SK-N-MC (cell line): Measurements from ENCODE around the gene BPIFB2.

Source experiments
- DNase-seq: peaks from one replicate; pipeline ENCODE4 v3.0.0-alpha.2; 2011; ENCODE audit warnings: low read depth, low spot score
- H3K27ac ChIP-seq: fragments of 200-600 bp; sonication (generic); 2 replicates; pipeline ENCODE4 v1.5.1; 2016; ENCODE audit warnings: mixed run types
- H3K36me3 ChIP-seq: fragments of 200-600 bp; sonication (generic); 2 replicates; pipeline ENCODE4 v1.6.1; 2017; ENCODE audit warnings: antibody characterized with exemption, low read length, mixed read lengths; ENCODE audit not compliant: insufficient read depth
- H3K4me3 ChIP-seq: fragments of 200-600 bp; sonication (generic); 2 replicates; pipeline ENCODE4 v1.5.1; 2016
- H3K9ac ChIP-seq: fragments of 200-600 bp; sonication (generic); 2 replicates; pipeline ENCODE4 v1.8.0; 2017; ENCODE audit warnings: mixed run types, mixed read lengths; ENCODE audit not compliant: insufficient read length
- H3K9me3 ChIP-seq: fragments of 200-600 bp; sonication (generic); 2 replicates; pipeline ENCODE4 v1.6.1; 2017; ENCODE audit warnings: low read depth, mild to moderate bottlenecking, antibody characterized with exemption, low read length, moderate library complexity, mixed read lengths
- EZH2 ChIP-seq: fragments of 200-600 bp; sonication (generic); IDR thresholded peaks from one replicate; pipeline ENCODE4 v1.6.1; 2017; ENCODE audit warnings: antibody characterized with exemption
- FOXP2 ChIP-seq: optimal IDR thresholded peaks from 2 replicates; pipeline ENCODE3; 2011; ENCODE audit warnings: mild to moderate bottlenecking, moderate library complexity; ENCODE audit not compliant: insufficient read depth; ENCODE audit errors: extremely low read length, control extremely low read depth
- POLR2AphosphoS5 ChIP-seq: IDR thresholded peaks from 2 replicates; pipeline ENCODE4 v1.6.1; 2012; ENCODE audit warnings: mild to moderate bottlenecking, low read depth, low read length, borderline replicate concordance

Gene BPIFB2

GRCh38 chr20:32982617-32983458, 24.7 kb upstream of the BPIFB2 start:
- TF ChIP-seq EZH2, result no peak
- TF ChIP-seq FOXP2, result no peak
- no peak for TF ChIP-seq POLR2AphosphoS5
- DNase-seq, result no peak
- Histone ChIP-seq H3K36me3 (no peaks in the 10 kb centered on the region), H3K9ac (no peak overlapping the region), H3K9me3 (no peaks in the 10 kb centered on the region), H3K27ac (no peak overlapping the region), H3K4me3 (no peak overlapping the region)

GRCh38 chr20:32983459-32984112, 23.9 kb upstream of the BPIFB2 start:
- TF ChIP-seq EZH2 (no peak), POLR2AphosphoS5 (no peak), FOXP2 (no peak)
- Histone ChIP-seq H3K4me3 (no peak overlapping the region), H3K9ac (no peak overlapping the region), H3K9me3 (no peaks in the 10 kb centered on the region), H3K36me3 (no peaks in the 10 kb centered on the region), H3K27ac (no peak overlapping the region)
- DNase-seq, result no peak

- no peak overlapping the region for H3K27ac ChIP-seq
- no peak for DNase-seq
- TF ChIP-seq POLR2AphosphoS5 (no peak), EZH2 (no peak), FOXP2 (no peak)
- no peaks in the 10 kb centered on the region for H3K36me3 ChIP-seq
- H3K4me3 ChIP-seq, result no peak overlapping the region
- H3K9me3 ChIP-seq, result no peaks in the 10 kb centered on the region
- H3K9ac ChIP-seq, result no peak overlapping the region
These were observed 23.3 kb upstream of the BPIFB2 start for GRCh38 chr20:32984196-32984595.

GRCh38 chr20:32984631-32985354, 22.7 kb upstream of the BPIFB2 start:
- H3K9ac ChIP-seq, result no peak overlapping the region
- DNase-seq, result no peak
- no peak overlapping the region for H3K27ac ChIP-seq
- H3K9me3 ChIP-seq, result no peaks in the 10 kb centered on the region
- H3K36me3 ChIP-seq, result no peaks in the 10 kb centered on the region
- no peak for TF ChIP-seq FOXP2
- TF ChIP-seq EZH2, result no peak
- TF ChIP-seq POLR2AphosphoS5, result no peak
- no peak overlapping the region for H3K4me3 ChIP-seq

GRCh38 chr20:32985596-32985995, 21.9 kb upstream of the BPIFB2 start:
- no peak overlapping the region for H3K27ac ChIP-seq
- H3K36me3 ChIP-seq, result no peaks in the 10 kb centered on the region
- no peak overlapping the region for H3K9ac ChIP-seq
- H3K9me3 ChIP-seq, result no peaks in the 10 kb centered on the region
- no peak overlapping the region for H3K4me3 ChIP-seq
- TF ChIP-seq POLR2AphosphoS5 (no peak), EZH2 (no peak), FOXP2 (no peak)
- no peak for DNase-seq

DNA sequence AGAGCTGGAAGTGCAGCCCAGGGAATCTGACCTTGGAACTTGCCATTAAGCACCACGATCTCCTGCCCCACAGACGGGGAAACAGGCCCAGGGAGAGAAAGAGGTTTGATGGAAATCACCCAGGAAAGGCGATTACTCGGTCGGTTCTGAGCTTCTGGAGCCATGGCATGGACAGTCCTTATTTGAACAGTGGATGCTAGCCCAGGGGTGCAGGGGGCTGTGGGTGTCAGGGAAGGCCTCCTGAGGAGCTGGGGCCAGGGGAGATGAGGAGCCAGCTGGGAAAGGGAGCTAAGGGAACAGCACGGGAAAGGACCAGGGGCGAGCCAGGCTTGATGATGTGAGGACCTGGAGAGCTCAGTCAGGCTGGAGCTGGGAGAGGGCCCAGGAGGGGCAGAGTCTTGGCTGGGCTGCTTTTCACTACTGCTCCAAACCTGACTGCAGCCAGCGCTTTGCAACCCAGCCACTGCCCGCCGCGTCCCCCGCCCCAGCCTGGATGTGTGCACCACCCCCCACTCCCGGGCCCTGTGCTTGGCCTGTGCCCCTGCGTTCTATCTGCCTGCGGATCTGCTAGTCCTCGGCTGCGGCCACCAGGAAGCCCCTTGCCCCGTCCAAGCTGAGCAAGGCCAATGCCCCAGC, 21.1 kb upstream of the BPIFB2 start:
- Histone ChIP-seq H3K36me3 (no peaks in the 10 kb centered on the region), H3K9me3 (no peaks in the 10 kb centered on the region), H3K4me3 (no peak overlapping the region), H3K9ac (no peak overlapping the region), H3K27ac (no peak overlapping the region)
- no peak for TF ChIP-seq FOXP2
- TF ChIP-seq POLR2AphosphoS5, result no peak
- TF ChIP-seq EZH2, result no peak
- DNase-seq, result no peak

- no peak overlapping the region for H3K9ac ChIP-seq
- H3K36me3 ChIP-seq, result no peaks in the 10 kb centered on the region
- no peak overlapping the region for H3K27ac ChIP-seq
- no peak for DNase-seq
- no peaks in the 10 kb centered on the region for H3K9me3 ChIP-seq
- H3K4me3 ChIP-seq, result no peak overlapping the region
- TF ChIP-seq POLR2AphosphoS5, result no peak
These were observed 20.3 kb upstream of the BPIFB2 start for GRCh38 chr20:32987044-32987825.

GRCh38 chr20:32988008-32988407, 19.5 kb upstream of the BPIFB2 start:
- no peak overlapping the region for H3K4me3 ChIP-seq
- DNase-seq, result no peak
- no peaks in the 10 kb centered on the region for H3K9me3 ChIP-seq
- no peak for TF ChIP-seq POLR2AphosphoS5
- no peak for TF ChIP-seq EZH2
- TF ChIP-seq FOXP2, result no peak
- no peaks in the 10 kb centered on the region for H3K36me3 ChIP-seq
- no peak overlapping the region for H3K27ac ChIP-seq
- H3K9ac ChIP-seq, result no peak overlapping the region
